H1 (cell line): ENCODE measurements around the gene EPS8.

Source experiments
- CBX8 ChIP-seq: fragments of 300-800, 300-1000 bp; sonication (generic); IDR thresholded peaks from 2 replicates; pipeline ENCODE4 v1.7.1; 2016; ENCODE audit warnings: low read depth, low read length, borderline replicate concordance
- CTCF ChIP-seq, 3 experiments: IDR thresholded peaks; 1 replicate in 2 of 3; 2 replicates in 1 of 3; pipeline versions ENCODE4 v1.5.1 to v1.6.1; 2011; ENCODE audit warnings: low read length in 3 of 3, mild to moderate bottlenecking in 3 of 3, inconsistent platforms in 2 of 3, low read depth in 1 of 3, moderate library complexity in 1 of 3; ENCODE audit not compliant: insufficient read depth in 1 of 3; ENCODE audit errors: control extremely low read depth in 1 of 3
- EP300 ChIP-seq, 2 experiments: IDR thresholded peaks; 1 replicate in 1 of 2; 2 replicates in 1 of 2; pipeline ENCODE4 v1.6.1; 2011 to 2012; ENCODE audit warnings: low read depth in 2 of 2, low read length in 2 of 2, mild to moderate bottlenecking in 2 of 2, borderline replicate concordance in 1 of 2, inconsistent platforms in 1 of 2, moderate library complexity in 1 of 2
- EZH2 ChIP-seq: fragments of 200-600 bp; sonication (generic); IDR thresholded peaks from 2 replicates; pipeline ENCODE4 v1.7.1; 2012; ENCODE audit warnings: low read depth, mild to moderate bottlenecking, moderate library complexity, low read length, inconsistent platforms; ENCODE audit not compliant: severe bottlenecking
- HDAC6 ChIP-seq: IDR thresholded peaks from one replicate; pipeline ENCODE4 v1.7.1; 2012; ENCODE audit warnings: low read depth, mild to moderate bottlenecking, inconsistent platforms, low read length, moderate library complexity
- POLR2A ChIP-seq, 2 experiments: IDR thresholded peaks; 1 replicate in 1 of 2; 2 replicates in 1 of 2; pipeline ENCODE4 v1.6.1; 2011; ENCODE audit warnings: low read depth in 2 of 2, low read length in 2 of 2, mild to moderate bottlenecking in 2 of 2; ENCODE audit errors: control extremely low read depth in 1 of 2
- POLR2AphosphoS5 ChIP-seq: IDR thresholded peaks from 2 replicates; pipeline ENCODE4 v1.6.1; 2011; ENCODE audit warnings: low read depth, low read length
- RBBP5 ChIP-seq: IDR thresholded peaks from 2 replicates; pipeline ENCODE4 v1.7.1; 2012; ENCODE audit warnings: low read depth, mild to moderate bottlenecking, inconsistent platforms, low read length, moderate library complexity, borderline replicate concordance
- SUZ12 ChIP-seq: fragments of 200-600 bp; sonication (generic); IDR thresholded peaks from 2 replicates; pipeline ENCODE4 v1.6.1; 2012; ENCODE audit warnings: mild to moderate bottlenecking, inconsistent platforms, low read length, moderate library complexity, mixed read lengths
- YY1 ChIP-seq: IDR thresholded peaks from 2 replicates; pipeline ENCODE4 v1.6.1; 2011; ENCODE audit warnings: low read depth, mild to moderate bottlenecking, low read length

DNA sequence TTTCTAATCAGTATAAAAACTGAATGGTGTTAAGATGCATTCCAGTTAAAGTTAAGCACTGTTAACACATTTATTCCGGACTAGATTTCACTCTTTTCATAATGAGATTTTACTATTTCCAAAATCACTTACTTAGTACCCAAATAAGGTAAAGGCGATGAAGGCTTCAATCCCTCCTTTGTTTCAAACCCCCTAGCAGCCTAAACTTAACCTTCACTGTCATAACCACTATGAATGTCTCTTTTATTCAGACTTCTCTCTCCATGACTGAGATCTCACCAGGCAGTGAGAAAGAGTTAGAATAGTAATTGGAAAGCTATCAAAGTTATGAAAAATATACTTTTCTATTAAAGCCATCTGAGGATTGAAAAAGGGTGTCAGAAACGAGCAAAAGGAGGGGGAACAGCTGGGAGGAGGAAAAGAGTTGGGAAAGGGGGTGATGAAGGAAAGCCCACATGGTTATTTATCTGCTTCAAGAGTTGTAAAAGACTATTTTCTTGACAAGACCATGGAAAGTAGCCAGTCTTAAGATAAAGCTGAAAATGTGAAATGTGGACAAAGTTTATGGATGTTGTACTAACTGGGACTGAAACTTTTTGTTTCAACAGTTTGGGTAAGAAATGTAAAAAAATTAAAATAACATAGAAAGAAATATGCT, 11.7 kb downstream of the EPS8 start:
- TF ChIP-seq RBBP5, result no peak
- no peak for TF ChIP-seq EP300 (IDR thresholded peaks at IDR 0.05; ENCODE audit: borderline replicate concordance in 1 of 2, low read depth in 2 of 2, low read length in 2 of 2)
- no peak for TF ChIP-seq YY1
- no peak for TF ChIP-seq EZH2
- TF ChIP-seq CTCF (IDR thresholded peaks at IDR 0.05; ENCODE audit: control extremely low read depth in 1 of 3, insufficient read depth in 1 of 3, low read depth in 1 of 3, low read length in 3 of 3), result no peak
- no peak for TF ChIP-seq HDAC6
- TF ChIP-seq CBX8, result no peak
- TF ChIP-seq SUZ12, result no peak
- TF ChIP-seq POLR2AphosphoS5, result no peak
- no peak for TF ChIP-seq POLR2A (IDR thresholded peaks at IDR 0.05; ENCODE audit: control extremely low read depth in 1 of 2, low read depth in 2 of 2, low read length in 2 of 2)
